HG03097 (cell line): Measurements from ENCODE around the gene KATNB1.

Source experiments
- ATAC-seq: cut with Tn5 transposase; IDR thresholded peaks from one replicate; pipeline ENCODE4 v1.9.1; 2021; ENCODE audit not compliant: unreplicated experiment, low FRiP score

Gene KATNB1

GRCh38 chr16:57754354-57755060 is 18.9 kb downstream of the KATNB1 start:
- no peak for ATAC-seq

- ATAC-seq: no peak
These were observed 19.6 kb downstream of the KATNB1 start for GRCh38 chr16:57755061-57755684.

DNA sequence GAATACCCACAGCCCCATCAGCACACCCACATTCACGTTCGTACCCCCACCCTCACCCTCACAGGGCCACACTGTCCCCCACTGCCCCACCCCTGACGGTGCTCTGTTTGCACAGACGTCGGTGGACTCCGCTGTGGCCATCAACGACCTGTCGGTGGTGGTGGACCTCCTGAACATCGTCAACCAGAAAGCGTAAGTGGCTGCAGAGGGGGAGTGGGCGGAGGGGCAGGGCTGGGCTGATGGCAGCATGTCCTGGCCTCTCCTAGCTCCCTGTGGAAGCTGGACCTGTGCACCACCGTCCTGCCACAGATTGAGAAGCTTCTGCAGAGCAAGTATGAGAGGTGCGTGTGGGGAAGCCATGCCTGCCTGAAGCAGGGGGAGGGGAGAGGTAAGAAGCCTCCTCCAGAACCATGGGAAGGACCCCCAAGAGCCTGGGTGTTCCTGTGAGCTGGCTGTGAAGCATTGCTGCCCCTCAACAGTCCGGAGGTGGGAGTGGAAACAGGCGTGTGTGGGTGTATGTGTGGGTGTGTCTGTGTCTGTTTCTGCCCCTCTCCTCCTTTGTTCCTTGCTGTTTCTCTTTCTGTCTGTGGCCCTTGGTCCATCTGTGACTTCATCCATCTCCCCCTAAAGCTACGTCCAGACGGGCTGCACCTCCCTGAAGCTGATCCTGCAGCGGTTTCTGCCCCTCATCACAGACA is 20.3 kb downstream of the KATNB1 start:
- no peak for ATAC-seq

- ATAC-seq: no peak
These were observed 21.1 kb downstream of the KATNB1 start for GRCh38 chr16:57756424-57757325.

DNA sequence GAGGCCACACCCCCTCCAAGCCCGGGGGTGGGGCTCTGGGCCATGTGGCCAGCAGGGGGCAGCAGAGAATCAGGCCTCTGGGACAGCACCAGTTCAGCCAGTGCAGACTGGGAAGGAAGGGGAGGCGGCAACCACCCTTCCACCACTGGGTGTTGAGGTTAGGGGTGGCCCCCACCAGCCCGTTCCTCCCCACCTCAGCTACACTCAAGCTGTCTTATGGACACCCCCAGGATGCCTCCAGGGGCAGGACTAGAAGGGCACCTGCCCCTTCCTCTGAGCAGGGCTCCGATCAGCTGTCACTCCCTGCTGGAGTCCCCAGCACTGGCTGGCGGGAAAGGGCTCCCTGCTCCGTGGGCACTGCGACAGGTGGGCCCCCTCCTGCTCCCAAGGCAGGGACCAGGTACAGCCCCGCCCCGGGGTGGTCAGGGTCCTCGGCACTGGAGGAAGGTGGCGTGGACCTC is 21.8 kb downstream of the KATNB1 start:
- ATAC-seq: no peak

DNA sequence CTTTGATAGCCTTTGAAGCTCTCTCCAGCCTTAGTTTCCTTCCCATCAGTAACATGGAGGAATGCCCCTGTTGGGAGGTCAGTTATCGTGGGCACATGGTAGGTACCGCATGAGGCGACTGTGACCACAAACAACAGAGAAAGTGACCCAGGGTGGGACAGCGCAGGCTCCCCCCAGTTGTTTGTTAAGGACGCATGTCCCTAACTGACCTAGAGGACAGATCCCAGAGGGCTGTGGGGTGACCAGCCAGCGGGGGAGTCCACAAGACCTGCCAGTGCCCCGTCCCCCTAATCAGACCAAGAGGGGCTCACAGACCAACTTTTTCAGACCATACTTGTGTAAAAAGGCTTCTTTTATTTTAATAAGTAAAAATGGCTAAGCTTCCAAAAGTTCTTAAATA is 22.3 kb downstream of the KATNB1 start:
- ATAC-seq: no peak

- no peak for ATAC-seq
These were observed 23.0 kb downstream of the KATNB1 start for GRCh38 chr16:57758331-57759117.

DNA sequence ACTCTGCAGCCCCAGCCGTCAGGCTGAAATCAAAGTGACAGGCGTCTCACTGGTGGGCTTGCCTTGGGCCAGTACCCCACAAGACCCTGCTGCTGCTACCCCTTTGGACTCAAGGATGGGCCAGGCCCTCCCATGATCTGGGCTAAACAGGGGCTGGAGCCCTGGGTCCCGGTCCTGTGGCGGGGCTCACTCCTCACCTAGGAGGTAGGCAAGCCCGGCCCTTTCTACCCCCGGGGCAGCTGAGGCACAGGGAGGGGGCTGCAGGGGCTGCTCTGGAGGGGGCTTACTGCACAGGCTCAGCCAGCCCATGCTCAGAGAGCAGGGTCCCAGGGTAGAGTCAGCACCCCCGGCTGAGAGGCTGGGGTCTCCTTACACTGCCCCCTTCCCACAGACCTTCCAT is 23.6 kb downstream of the KATNB1 start:
- ATAC-seq: no peak

GRCh38 chr16:57759541-57760356 is 24.2 kb downstream of the KATNB1 start:
- no peak for ATAC-seq

- ATAC-seq: no peak
These were observed 25.0 kb downstream of the KATNB1 start for GRCh38 chr16:57760357-57761160.

GRCh38 chr16:57761301-57761700 is 25.7 kb downstream of the KATNB1 start:
- no peak for ATAC-seq

DNA sequence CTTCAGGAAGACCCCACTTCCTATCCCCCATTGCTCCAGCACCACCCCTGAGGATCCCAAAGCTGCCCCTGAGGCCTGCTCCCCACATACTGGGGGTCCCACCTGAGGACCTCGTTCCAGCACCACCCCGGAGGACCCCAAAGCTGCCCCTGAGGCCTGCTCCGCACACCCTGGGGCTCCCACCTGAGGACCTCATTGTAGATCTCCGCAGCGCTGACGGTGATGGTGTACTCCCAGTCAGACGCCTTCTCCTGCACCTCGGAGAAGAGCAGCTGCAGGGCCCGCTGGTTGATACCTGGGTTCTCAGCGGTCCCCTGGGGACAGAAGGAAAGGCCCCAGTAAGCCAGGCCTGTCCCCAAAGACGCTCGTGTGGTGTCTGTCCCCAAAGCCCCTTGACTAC is 26.4 kb downstream of the KATNB1 start:
- no peak for ATAC-seq

- no peak for ATAC-seq
These were observed 26.9 kb downstream of the KATNB1 start for GRCh38 chr16:57762365-57763040.

- ATAC-seq: no peak
These were observed 27.9 kb downstream of the KATNB1 start for GRCh38 chr16:57763285-57764005.

GRCh38 chr16:57764006-57764340 is 28.4 kb downstream of the KATNB1 start:
- ATAC-seq: no peak

- no peak for ATAC-seq
These were observed 29.0 kb downstream of the KATNB1 start for GRCh38 chr16:57764341-57765159.
